ENCODE measurements around the gene WDR53. TPM values are rescaled to one million over a fixed set of nuclear protein-coding genes. Genes with fewer than 3 reads are reported as not detected.
"Not testable (repeated sequence)": the region's sequence is repeated elsewhere in the genome, so short reads cannot be mapped to it uniquely, and the experiment has no call there.

WDR53 gene
- total RNA-seq, 1 donor from 2014 or later = 10.0 TPM

DNA sequence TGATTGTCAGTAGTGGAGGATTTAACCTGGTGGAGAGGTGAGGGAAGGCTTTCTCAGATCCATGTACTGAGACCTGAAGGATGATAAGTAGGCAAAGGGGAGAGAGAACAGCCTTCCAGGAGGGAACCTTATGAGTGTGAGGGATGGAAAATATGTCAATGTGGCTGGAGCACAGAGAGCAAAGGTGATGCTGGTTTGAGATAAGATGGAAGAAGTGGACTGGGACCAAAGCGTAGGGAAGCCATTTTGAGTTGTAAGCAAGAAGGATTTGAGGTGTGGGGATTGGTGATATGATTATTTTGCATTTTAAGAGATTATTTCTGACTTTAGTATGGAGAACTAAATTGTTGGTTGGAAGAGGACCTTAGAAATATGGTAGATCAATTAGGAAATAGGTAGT lies 4.0 kb upstream of the WDR53 start:
- intact Hi-C loops (cut with micrococcal nuclease) = no loop called here
- TF ChIP-seq, protein P1, sequence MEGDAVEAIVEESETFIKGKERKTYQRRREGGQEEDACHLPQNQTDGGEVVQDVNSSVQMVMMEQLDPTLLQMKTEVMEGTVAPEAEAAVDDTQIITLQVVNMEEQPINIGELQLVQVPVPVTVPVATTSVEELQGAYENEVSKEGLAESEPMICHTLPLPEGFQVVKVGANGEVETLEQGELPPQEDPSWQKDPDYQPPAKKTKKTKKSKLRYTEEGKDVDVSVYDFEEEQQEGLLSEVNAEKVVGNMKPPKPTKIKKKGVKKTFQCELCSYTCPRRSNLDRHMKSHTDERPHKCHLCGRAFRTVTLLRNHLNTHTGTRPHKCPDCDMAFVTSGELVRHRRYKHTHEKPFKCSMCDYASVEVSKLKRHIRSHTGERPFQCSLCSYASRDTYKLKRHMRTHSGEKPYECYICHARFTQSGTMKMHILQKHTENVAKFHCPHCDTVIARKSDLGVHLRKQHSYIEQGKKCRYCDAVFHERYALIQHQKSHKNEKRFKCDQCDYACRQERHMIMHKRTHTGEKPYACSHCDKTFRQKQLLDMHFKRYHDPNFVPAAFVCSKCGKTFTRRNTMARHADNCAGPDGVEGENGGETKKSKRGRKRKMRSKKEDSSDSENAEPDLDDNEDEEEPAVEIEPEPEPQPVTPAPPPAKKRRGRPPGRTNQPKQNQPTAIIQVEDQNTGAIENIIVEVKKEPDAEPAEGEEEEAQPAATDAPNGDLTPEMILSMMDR (IDR thresholded peaks at IDR 0.05; ENCODE audit: borderline replicate concordance) = no peak
- peaks cover under 1% of the 10 kb centered on the region for H3K36me3 ChIP-seq
- DNase-seq = no peak
- H3K4me1 ChIP-seq = peaks cover 39% of the 10 kb centered on the region
- no peaks in the 10 kb centered on the region for H3K27me3 ChIP-seq (ENCODE audit: low read depth)
- no peak overlapping the region for H3K27ac ChIP-seq (replicated peaks)
- no peak overlapping the region for H3K4me3 ChIP-seq
- no peaks in the 10 kb centered on the region for H3K9me3 ChIP-seq (replicated peaks)

- H3K27ac ChIP-seq (replicated peaks); H3K27me3 ChIP-seq (ENCODE audit: low read depth); DNase-seq; intact Hi-C loops (cut with micrococcal nuclease); H3K4me3 ChIP-seq; H3K9me3 ChIP-seq (replicated peaks): not testable (repeated sequence)
- Histone ChIP-seq H3K4me1 (peaks cover 45% of the 10 kb centered on the region), H3K36me3 (peaks cover 13% of the 10 kb centered on the region)
Observed at GRCh38 chr3:196570332-196570731, 2.0 kb upstream of the WDR53 start.

- intact Hi-C loops (cut with micrococcal nuclease) = no loop called here
Observed at GRCh38 chr3:196569003-196569516, 706 bp upstream of the WDR53 start.

GRCh38 chr3:196563721-196564225 lies 4.6 kb downstream of the WDR53 start:
- intact Hi-C loops (cut with micrococcal nuclease) = no loop called here
- peaks cover 43% of the 10 kb centered on the region for H3K36me3 ChIP-seq
- TF ChIP-seq, protein P1 (IDR thresholded peaks at IDR 0.05; ENCODE audit: borderline replicate concordance) = no peak

More at GRCh38 chr3:196569003-196569516, 706 bp upstream of the WDR53 start:
- TF ChIP-seq, protein P1 (IDR thresholded peaks at IDR 0.05; ENCODE audit: borderline replicate concordance) = no peak
- H3K27me3 ChIP-seq (ENCODE audit: low read depth) = no peaks in the 10 kb centered on the region
- H3K9me3 ChIP-seq (replicated peaks) = no peaks in the 10 kb centered on the region
- H3K4me1 ChIP-seq = peaks cover 42% of the 10 kb centered on the region
- peak overlapping the region; percentile 85 for H3K27ac ChIP-seq (replicated peaks)
- DNase-seq = peak; percentile 17
- H3K36me3 ChIP-seq = peaks cover 18% of the 10 kb centered on the region
- H3K4me3 ChIP-seq = peak overlapping the region; percentile 74

DNA sequence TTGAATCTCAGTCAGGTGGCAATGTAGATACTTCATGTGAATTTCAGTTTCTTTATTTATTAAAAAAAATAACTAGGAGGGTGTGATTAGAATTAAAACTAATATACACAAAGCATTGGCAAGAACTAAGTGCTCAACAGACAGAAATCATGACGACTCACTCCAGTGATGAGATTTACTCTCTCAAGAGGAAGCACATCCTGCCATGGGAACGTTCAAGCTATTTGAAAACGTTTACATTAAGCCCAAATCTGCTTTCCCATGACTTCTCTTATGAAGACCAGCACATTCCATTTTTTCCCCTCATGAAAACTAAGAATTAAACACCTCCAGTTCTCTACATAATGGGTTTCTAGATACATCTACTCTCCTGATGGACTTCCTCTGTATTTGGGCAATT lies 8.5 kb downstream of the WDR53 start:
- Histone ChIP-seq H3K9me3 (replicated peaks) (no peaks in the 10 kb centered on the region), H3K4me3 (no peak overlapping the region), H3K27me3 (ENCODE audit: low read depth) (no peaks in the 10 kb centered on the region), H3K36me3 (peaks cover 34% of the 10 kb centered on the region), H3K4me1 (no peaks in the 10 kb centered on the region), H3K27ac (replicated peaks) (no peak overlapping the region)
- intact Hi-C loops (cut with micrococcal nuclease) = no loop called here
- DNase-seq = no peak
- TF ChIP-seq, protein P1 (IDR thresholded peaks at IDR 0.05; ENCODE audit: borderline replicate concordance) = no peak

More at GRCh38 chr3:196563721-196564225, 4.6 kb downstream of the WDR53 start:
- no peak overlapping the region for H3K27ac ChIP-seq (replicated peaks)
- DNase-seq = no peak
- H3K9me3 ChIP-seq (replicated peaks) = no peaks in the 10 kb centered on the region
- H3K4me1 ChIP-seq = peaks cover 15% of the 10 kb centered on the region
- no peak overlapping the region for H3K4me3 ChIP-seq
- H3K27me3 ChIP-seq (ENCODE audit: low read depth) = no peaks in the 10 kb centered on the region

DNA sequence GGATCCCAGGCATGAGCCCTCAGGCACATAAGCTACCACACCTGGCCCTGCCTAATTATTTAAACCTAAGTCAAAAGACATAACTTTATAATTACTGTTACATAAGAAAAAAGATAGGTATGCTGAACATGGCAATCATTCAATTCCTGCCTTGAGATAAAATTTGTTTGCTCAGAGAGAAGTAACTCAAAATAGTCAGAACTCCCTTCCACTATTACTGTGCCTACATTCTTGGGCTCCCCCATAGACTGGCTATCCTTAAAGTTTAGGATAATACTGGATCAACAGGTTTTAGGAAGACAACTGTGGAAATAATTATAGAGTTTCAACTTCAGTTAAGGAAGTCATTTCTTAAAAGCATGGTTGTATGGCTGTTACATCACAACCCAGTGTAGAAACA lies 9.9 kb downstream of the WDR53 start:
- intact Hi-C loops (cut with micrococcal nuclease) = no loop called here
- no peaks in the 10 kb centered on the region for H3K27me3 ChIP-seq (ENCODE audit: low read depth)
- H3K4me1 ChIP-seq = no peaks in the 10 kb centered on the region
- no peak for DNase-seq
- H3K36me3 ChIP-seq = peaks cover 37% of the 10 kb centered on the region
- no peak overlapping the region for H3K4me3 ChIP-seq
- TF ChIP-seq, protein P1 (IDR thresholded peaks at IDR 0.05; ENCODE audit: borderline replicate concordance) = no peak
- no peak overlapping the region for H3K27ac ChIP-seq (replicated peaks)
- no peaks in the 10 kb centered on the region for H3K9me3 ChIP-seq (replicated peaks)
